CD1c-positive myeloid dendritic cell (primary cell): ENCODE data around the gene APLP1.

Experiments
- DNase-seq: peaks from one replicate; pipeline ENCODE4 v3.0.0-alpha.2; 2016; ENCODE audit errors: extremely low spot score

The APLP1 gene

DNA sequence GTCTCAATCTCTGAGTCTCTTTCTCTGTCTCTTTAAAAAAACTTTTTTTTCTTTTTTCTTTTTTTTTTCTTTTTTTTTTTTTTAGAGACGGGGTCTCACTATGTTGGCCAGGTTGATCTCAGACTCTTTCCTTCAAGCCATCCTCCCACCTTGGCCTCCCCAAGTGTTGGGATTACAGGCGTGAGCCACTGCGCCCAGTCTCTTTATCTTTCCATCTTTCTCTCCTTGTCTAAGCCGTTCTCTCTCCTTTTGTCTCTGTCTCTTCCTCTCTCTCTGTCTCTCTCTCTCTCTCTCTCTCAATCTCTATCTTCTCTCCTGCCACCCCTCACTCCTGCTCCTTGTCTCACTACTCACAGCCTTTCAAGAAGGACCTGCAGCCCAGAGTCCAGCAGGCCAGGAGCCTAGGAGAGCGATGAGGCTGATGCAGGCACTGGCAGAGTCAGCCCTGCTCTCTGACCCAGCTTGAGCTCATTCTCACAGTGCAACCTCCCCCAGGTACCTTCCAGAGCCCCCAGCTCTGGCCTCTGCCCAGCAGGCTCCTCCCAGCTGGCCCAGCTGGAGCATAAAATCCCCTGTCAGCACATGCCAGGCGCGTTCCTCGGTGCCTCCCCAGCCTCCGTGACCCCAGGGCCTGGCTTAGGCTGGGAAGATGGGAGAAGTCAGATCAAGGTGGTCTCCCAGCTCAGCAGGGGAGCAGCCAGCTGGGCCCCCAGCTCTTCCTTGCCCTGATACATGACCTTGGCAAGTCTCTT is 16.2 kb upstream of the APLP1 start, which contains the start of gene NPHS1:
TSS of gene NPHS1 (minus strand) at position 476 of the 752 bp plus-strand sequence. CDS start 667 bp downstream, outside the sequence.
- DNase-seq = no peak

GRCh38 chr19:35853038-35853756 is 15.2 kb upstream of the APLP1 start:
- DNase-seq = no peak

DNA sequence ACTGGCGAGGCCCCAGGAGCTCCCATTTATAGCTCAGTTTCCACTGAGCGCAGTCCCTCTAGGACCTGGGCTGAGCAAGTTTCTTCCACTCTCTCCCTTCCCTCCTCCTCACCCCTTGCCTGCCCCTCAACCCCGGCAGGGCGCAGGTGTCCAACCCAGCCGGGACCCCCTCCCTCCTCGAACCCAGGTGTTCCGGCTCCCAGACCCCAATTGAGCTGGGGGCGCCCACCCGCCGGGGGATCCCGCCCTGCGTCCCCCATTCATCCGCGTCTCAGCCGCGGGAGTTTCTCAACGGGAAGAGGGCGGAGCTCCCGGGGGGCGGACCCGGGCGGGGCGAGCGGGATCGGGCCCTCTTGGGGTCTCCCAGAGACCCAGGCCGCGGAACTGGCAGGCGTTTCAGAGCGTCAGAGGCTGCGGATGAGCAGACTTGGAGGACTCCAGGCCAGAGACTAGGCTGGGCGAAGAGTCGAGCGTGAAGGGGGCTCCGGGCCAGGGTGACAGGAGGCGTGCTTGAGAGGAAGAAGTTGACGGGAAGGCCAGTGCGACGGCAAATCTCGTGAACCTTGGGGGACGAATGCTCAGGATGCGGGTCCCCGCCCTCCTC is 11.7 kb upstream of the APLP1 start, which contains the start of gene KIRREL2:
TSS of gene KIRREL2 (plus strand) at position 366 of the 604 bp plus-strand sequence. CDS start at position 575, 209 bp downstream.
- DNase-seq = no peak

DNA sequence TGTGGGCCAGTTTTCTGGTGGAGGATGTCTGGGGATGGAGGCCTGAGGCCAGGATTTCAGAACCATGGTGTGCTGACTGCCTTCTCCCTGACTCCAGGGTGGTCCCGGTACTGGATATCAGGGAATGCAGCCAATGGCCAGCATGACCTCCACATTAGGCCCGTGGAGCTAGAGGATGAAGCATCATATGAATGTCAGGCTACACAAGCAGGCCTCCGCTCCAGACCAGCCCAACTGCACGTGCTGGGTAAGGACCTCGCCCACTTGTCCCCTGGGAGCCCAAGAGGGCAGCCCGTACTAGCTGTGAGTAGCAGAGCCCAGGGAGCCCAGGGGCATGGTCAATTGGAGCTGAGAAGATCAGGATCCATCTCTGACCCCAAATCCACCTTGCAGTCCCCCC is 10.1 kb upstream of the APLP1 start:
- DNase-seq = no peak

DNA sequence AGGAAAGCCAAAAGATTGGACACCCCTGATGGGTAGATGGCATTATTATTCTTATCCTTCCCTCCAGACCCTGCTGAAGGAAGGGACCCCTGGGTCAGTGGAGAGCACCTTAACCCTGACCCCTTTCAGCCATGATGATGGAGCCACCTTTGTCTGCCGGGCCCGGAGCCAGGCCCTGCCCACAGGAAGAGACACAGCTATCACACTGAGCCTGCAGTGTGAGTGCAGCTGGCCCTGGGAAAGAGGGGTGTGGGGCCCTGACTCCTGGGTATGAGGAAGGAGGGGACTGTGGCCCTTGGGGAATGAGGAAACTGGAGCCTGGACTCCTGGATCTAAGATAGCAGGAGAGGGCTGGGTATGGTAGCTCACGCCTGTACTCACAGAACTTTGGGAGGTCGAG is 9.0 kb upstream of the APLP1 start:
- no peak for DNase-seq

GRCh38 chr19:35860436-35860817 is 7.9 kb upstream of the APLP1 start:
- DNase-seq = no peak

DNA sequence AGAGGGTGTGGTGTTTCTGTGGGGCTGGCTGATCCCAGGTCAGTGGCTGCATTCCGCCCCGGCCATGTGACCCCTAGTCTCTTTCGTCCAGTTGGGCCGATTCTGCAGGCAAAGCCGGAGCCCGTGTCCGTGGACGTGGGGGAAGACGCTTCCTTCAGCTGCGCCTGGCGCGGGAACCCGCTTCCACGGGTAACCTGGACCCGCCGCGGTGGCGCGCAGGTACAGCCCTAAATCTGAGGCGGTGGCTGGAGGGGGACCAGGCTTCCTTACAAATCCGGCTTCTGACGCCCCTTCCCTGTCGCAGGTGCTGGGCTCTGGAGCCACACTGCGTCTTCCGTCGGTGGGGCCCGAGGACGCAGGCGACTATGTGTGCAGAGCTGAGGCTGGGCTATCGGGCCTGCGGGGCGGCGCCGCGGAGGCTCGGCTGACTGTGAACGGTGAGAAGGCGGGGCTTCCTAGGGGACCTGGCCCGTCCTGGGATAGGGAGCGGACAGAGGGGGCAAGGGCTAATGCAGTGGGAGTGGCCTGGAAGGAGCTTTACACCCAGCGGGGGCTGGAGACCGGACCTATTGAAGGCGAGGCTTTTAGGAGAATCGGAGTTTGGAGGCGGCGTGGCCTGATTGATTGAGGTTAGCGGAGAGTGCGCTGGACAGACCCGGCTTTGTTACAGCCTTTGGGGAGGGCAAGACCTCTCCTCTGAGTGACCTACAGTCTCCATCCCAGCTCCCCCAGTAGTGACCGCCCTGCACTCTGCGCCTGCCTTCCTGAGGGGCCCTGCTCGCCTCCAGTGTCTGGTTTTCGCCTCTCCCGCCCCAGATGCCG is 7.3 kb upstream of the APLP1 start:
- DNase-seq = no peak

- DNase-seq = no peak
These were observed 6.7 kb upstream of the APLP1 start for GRCh38 chr19:35861640-35862160.

DNA sequence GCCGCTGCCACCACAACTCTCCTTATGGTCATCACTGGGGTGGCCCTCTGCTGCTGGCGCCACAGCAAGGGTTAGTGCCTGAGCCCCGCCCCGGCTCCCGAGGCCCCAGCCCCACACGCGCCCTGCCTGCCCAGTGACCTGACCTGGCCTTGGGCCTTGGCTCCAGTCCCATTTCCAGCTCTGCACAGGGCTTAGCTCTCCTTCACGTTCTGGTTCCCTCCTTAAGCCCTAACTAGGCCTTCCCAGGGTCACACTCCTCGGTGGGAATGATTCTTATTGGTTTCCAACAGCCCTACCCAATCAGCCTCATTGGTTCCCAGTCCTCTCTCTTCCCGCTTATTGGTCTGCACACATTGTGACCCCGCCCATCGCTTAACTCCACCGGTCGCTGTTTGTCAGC is 5.8 kb upstream of the APLP1 start:
- no peak for DNase-seq

DNA sequence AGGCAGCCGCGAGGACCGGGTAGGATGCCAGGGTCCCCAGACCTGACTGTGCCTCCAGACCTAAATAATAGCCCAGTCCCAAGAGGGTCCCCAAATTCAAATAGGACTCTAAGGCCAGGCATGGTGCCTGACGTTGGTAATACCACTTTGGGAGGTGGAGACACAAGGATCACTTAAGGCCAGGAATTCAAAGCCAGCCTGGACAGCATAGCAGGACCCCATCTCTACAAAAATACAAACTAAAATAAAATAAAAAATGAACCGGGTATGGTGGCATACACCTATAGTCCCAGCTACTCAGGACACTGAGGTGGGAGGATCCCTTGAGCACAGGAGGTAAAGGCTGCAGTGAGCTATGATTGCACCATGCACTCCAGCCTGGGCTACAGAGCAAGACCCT is 5.4 kb upstream of the APLP1 start:
- no peak for DNase-seq

DNA sequence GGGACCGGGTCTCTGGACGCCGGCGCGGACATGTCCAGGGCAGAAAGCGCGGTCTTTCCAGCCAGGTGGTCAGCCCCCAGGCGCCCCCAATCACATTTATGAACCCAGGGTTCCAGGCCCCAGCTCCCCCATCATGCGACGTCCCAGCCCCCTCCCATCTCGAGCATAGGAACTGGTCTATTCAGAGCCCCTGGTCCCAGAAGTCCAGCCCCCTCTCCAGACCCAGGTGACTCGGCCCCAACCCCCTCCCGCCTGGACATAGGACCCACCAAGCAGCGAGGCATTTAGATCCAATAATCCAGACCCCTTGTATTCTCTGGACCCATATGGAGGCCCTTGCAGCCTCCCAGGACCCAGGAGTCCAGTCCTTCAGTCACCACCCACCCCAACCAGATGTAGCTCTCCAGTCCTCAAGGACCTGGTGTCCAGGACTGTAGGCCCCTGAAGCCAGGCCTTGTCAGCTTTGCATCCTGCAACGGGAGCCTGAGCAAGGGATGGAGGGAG is 501 bp downstream of the APLP1 start:
- no peak for DNase-seq

DNA sequence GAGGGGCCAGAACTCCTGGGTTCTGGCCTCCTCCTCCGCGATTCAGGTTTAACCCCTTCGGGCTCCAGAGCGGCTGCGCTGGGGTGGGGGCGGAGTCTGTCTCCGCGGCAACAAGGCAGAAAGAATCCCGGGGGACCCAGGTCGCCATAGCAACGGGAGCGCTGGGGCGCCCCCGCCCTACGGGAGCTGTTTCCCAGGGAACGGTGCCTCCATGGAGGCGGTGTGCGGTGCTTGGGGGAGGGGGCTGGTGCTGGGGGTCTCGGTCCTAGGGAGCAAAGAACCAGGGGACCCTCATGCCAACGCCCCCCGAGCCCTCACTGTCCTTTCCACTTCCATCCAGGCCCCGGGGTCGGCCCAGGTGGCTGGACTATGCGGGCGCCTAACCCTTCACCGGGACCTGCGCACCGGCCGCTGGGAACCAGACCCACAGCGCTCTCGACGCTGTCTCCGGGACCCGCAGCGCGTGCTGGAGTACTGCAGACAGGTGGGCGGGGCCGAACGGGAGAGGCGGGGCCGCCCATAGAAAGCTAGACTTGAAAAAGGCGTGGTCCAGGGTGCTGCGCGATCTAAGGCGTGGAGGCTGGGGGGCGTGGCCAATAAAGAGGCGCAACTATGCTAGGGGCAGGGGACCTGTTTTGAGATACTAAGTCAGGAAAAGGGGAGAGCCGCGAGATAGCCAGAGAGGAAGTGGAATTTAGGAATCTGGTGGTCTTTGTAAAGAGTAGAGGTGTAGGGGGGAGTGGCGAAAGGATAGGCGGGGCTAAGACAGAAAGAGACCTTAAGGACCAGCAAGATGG is 1.2 kb downstream of the APLP1 start:
- peak; percentile 79 for DNase-seq

GRCh38 chr19:35870124-35870736 is 1.9 kb downstream of the APLP1 start:
- peak; percentile 61 for DNase-seq

- DNase-seq = no peak
These were observed 2.4 kb downstream of the APLP1 start for GRCh38 chr19:35870798-35871197.

GRCh38 chr19:35871611-35872010 is 3.2 kb downstream of the APLP1 start:
- DNase-seq = no peak

DNA sequence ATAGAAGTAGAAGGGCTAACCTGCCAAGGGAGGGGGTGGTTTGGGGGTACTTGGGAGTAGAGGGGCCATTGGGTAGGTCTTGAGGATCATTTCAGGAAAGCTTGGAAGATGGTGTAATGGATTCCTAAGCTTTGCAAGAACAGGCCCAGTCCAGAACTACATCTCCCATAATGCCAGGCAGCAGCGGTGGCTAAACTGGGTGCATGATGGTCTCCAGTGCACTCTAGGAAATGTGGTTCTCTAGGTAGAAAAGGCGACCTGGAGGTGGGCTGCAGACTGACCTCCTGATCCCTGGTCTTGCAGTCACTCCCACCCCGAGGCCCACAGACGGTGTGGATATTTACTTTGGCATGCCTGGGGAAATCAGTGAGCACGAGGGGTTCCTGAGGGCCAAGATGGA is 3.8 kb downstream of the APLP1 start:
- DNase-seq = no peak

GRCh38 chr19:35874392-35874930 is 6.1 kb downstream of the APLP1 start:
- no peak for DNase-seq

GRCh38 chr19:35879068-35879467 is 10.7 kb downstream of the APLP1 start:
- no peak for DNase-seq

DNA sequence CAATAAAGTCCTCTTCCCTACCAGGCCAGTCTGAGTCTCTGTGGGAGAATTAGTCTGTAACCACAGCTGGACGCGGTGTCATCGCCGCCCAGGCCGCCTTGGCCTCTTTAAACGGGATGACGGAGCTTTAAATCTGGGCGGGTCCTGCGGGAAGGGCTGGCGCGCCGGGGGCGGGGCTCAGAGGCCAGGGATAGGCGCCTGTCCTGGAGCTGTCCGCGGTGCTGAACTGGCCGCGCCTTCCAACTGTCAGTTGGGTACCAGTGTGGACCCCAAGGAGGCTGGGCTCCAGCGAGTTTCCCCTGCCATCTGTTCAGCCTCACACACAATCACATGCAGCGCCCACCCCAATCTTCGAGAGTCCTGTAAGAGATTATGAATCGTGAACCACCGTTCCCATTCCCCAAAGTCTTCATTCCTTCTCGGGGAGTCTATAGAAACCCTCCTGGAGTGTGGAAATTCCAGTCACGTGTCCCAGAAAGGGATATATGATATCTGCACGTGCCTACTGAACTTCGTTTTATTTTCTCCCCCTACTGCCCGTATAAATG is 11.5 kb downstream of the APLP1 start:
- peak; percentile 93 for DNase-seq
